Keratinocyte (primary cell): ENCODE measurements around the gene SFMBT1. TPM values are rescaled to one million over a fixed set of nuclear protein-coding genes. Genes with fewer than 3 reads are reported as not detected.

ENCODE experiments used
- DNase-seq: peaks from one replicate; pipeline ENCODE4 v3.0.0-alpha.2; 2011; ENCODE audit warnings: low read depth, missing footprints, low spot score
- FAIRE-seq: peaks from 2 replicates; lab custom pipeline; 2011; peaks lifted over from hg19 to GRCh38; lab: Jason Lieb, UNC
- H2AFZ ChIP-seq: 2 replicates; pipeline ENCODE4 v1.6.0; 2012; ENCODE audit warnings: low read length, control low read depth, inconsistent platforms; ENCODE audit not compliant: control insufficient read depth
- H3K27ac ChIP-seq: 2 replicates; pipeline ENCODE4 v1.5.1; 2011; ENCODE audit warnings: low read length; ENCODE audit not compliant: control insufficient read depth, insufficient read depth
- H3K27me3 ChIP-seq: 3 replicates; pipeline ENCODE4 v1.6.0; 2011; ENCODE audit warnings: low read length; ENCODE audit not compliant: control insufficient read depth, insufficient read depth; ENCODE audit errors: extremely low read depth
- H3K36me3 ChIP-seq, 2 experiments: 2 replicates in 1 of 2; 3 replicates in 1 of 2; pipeline ENCODE4 v1.5.1; 2011; ENCODE audit warnings: low read length in 2 of 2, mild to moderate bottlenecking in 1 of 2; ENCODE audit not compliant: control insufficient read depth in 2 of 2, insufficient read depth in 2 of 2; ENCODE audit errors: extremely low read depth in 1 of 2
- H3K4me1 ChIP-seq: 3 replicates; pipeline ENCODE4 v1.5.1; 2011; ENCODE audit warnings: low read length; ENCODE audit not compliant: control insufficient read depth, insufficient read depth; ENCODE audit errors: extremely low read depth
- H3K4me2 ChIP-seq: 3 replicates; pipeline ENCODE4 v1.6.0; 2011; ENCODE audit warnings: low read depth, low read length; ENCODE audit not compliant: control insufficient read depth, insufficient read depth; ENCODE audit errors: extremely low read depth
- H3K4me3 ChIP-seq, 3 experiments: fragments of 200-600 bp in 1 of 3; sonication (generic) in 1 of 3; 2 replicates in 2 of 3; 3 replicates in 1 of 3; pipeline ENCODE4 v1.5.1; 2011 to 2016; ENCODE audit warnings: low read length in 3 of 3, mild to moderate bottlenecking in 3 of 3, control low read depth in 2 of 3, inconsistent platforms in 1 of 3, low read depth in 1 of 3, mixed read lengths in 1 of 3, mixed run types in 1 of 3, moderate library complexity in 1 of 3; ENCODE audit not compliant: control insufficient read depth in 2 of 3, insufficient read depth in 2 of 3; ENCODE audit errors: extremely low read depth in 1 of 3
- H3K79me2 ChIP-seq: 2 replicates; pipeline ENCODE4 v1.6.0; 2012; ENCODE audit warnings: low read length; ENCODE audit not compliant: control insufficient read depth, insufficient read depth
- H3K9ac ChIP-seq: 3 replicates; pipeline ENCODE4 v1.6.0; 2011; ENCODE audit warnings: low read length; ENCODE audit not compliant: control insufficient read depth, insufficient read depth; ENCODE audit errors: extremely low read depth
- H3K9me1 ChIP-seq: 3 replicates; pipeline ENCODE4 v1.6.0; 2011; ENCODE audit warnings: low read length; ENCODE audit not compliant: control insufficient read depth, insufficient read depth; ENCODE audit errors: extremely low read depth
- H3K9me3 ChIP-seq: 2 replicates; pipeline ENCODE4 v1.5.1; 2012; ENCODE audit warnings: low read depth, low read length; ENCODE audit not compliant: control insufficient read depth
- H4K20me1 ChIP-seq: 3 replicates; pipeline ENCODE4 v1.6.0; 2011; ENCODE audit warnings: low read length; ENCODE audit not compliant: control insufficient read depth, insufficient read depth; ENCODE audit errors: extremely low read depth
- CTCF ChIP-seq, 3 experiments: IDR thresholded peaks in 1 of 3; conservative IDR thresholded peaks in 1 of 3; optimal IDR thresholded peaks in 1 of 3; 2 replicates in 2 of 3; 3 replicates in 1 of 3; pipeline versions ENCODE3 to v1.5.1; 2011; ENCODE audit warnings: low read length in 3 of 3, mild to moderate bottlenecking in 3 of 3, moderate library complexity in 2 of 3, control low read depth in 1 of 3, inconsistent platforms in 1 of 3; ENCODE audit not compliant: insufficient read depth in 2 of 3; ENCODE audit errors: extremely low read depth in 1 of 3
- EZH2 ChIP-seq: IDR thresholded peaks from one replicate; pipeline ENCODE4 v1.6.1; 2012; ENCODE audit warnings: inconsistent platforms, mild to moderate bottlenecking, low read length, moderate library complexity
- dilution Hi-C: fragments of 300-500 bp; cut with MboI; formaldehyde crosslinking; loops from one replicate; pipeline ENCODE4 v1.7.0; 2020; ENCODE audit warnings: low sequenced_read_pairs; ENCODE audit not compliant: extremely low pct_ligation_motif_present
- polyA plus RNA-seq, 5 experiments: library from polyadenylated mRNA; depleted of rRNA in 3 of 5; stranded (reverse) in 3 of 5; stranded (forward) in 1 of 5; unstranded in 1 of 5; fragments of >200 nt; gene quantifications; 1 replicate in 1 of 5; 2 replicates in 3 of 5; 3 replicates in 1 of 5; pipeline versions ENCODE4 v1.2.1 to v1.2.3, GENCODE V29; 2011 to 2012; ENCODE audit warnings: missing spikeins in 2 of 5, low read depth in 1 of 5, low replicate concordance in 1 of 5

The SFMBT1 gene
- polyA plus RNA-seq, 1 donor (not counting 4 experiments of a cell fraction or from before 2014, with no cell fraction given), result 4.1 TPM

GRCh38 chr3:53083521-53083920 lies 37.6 kb upstream of the SFMBT1 start:
- H2AFZ ChIP-seq, result no peak overlapping the region
- H3K4me2 ChIP-seq, result no peak overlapping the region
- H3K9me1 ChIP-seq, result no peaks in the 10 kb centered on the region
- H4K20me1 ChIP-seq, result no peaks in the 10 kb centered on the region
- H3K79me2 ChIP-seq, result no peaks in the 10 kb centered on the region
- DNase-seq (no peak), FAIRE-seq (no peak)
- TF ChIP-seq EZH2 (no peak), CTCF (optimal IDR thresholded peaks at IDR 0.05 in 1 of 3, IDR thresholded peaks at IDR 0.05 in 1 of 3, conservative IDR thresholded peaks at IDR 0.05 in 1 of 3; ENCODE audit: extremely low read depth in 1 of 3, insufficient read depth in 2 of 3, low read length in 3 of 3) (no peak)
- dilution Hi-C loops, result no loop called here
- no peaks in the 10 kb centered on the region for H3K27me3 ChIP-seq
- H3K9me3 ChIP-seq, result no peaks in the 10 kb centered on the region
- H3K27ac ChIP-seq, result no peak overlapping the region
- no peak overlapping the region for H3K9ac ChIP-seq
- no peak overlapping the region for H3K4me3 ChIP-seq
- no peaks in the 10 kb centered on the region for H3K4me1 ChIP-seq
- H3K36me3 ChIP-seq, result no peaks in the 10 kb centered on the region

GRCh38 chr3:53082736-53083135 lies 36.9 kb upstream of the SFMBT1 start:
- no peaks in the 10 kb centered on the region for H4K20me1 ChIP-seq
- no peaks in the 10 kb centered on the region for H3K9me3 ChIP-seq
- H3K4me1 ChIP-seq, result no peaks in the 10 kb centered on the region
- no peak for DNase-seq
- H3K36me3 ChIP-seq, result no peaks in the 10 kb centered on the region
- H3K27me3 ChIP-seq, result no peaks in the 10 kb centered on the region
- no peak overlapping the region for H3K4me3 ChIP-seq
- no peak overlapping the region for H2AFZ ChIP-seq
- TF ChIP-seq EZH2 (no peak), CTCF (optimal IDR thresholded peaks at IDR 0.05 in 1 of 3, IDR thresholded peaks at IDR 0.05 in 1 of 3, conservative IDR thresholded peaks at IDR 0.05 in 1 of 3; ENCODE audit: extremely low read depth in 1 of 3, insufficient read depth in 2 of 3, low read length in 3 of 3) (no peak)
- FAIRE-seq, result no peak
- H3K9me1 ChIP-seq, result no peaks in the 10 kb centered on the region
- H3K4me2 ChIP-seq, result no peak overlapping the region
- no peak overlapping the region for H3K27ac ChIP-seq
- H3K79me2 ChIP-seq, result no peaks in the 10 kb centered on the region
- no peak overlapping the region for H3K9ac ChIP-seq
- dilution Hi-C loops, result no loop called here
